GM13976 (cell line): ENCODE data around the gene KCTD5.

ENCODE experiments used
- DNase-seq: peaks from one replicate; pipeline ENCODE4 v3.0.0; 2012; ENCODE audit warnings: low spot score
- CTCF ChIP-seq: IDR thresholded peaks from 2 replicates; pipeline ENCODE4 v1.5.1; 2012; ENCODE audit warnings: borderline replicate concordance, mild to moderate bottlenecking; ENCODE audit not compliant: insufficient read depth; ENCODE audit errors: extremely low read depth, missing control alignments, control extremely low read depth
- in situ Hi-C: fragments of 300-500 bp; cut with MboI; formaldehyde crosslinking; loops from one replicate; pipeline ENCODE4 v1.12.0; 2022; ENCODE audit warnings: low sequenced_read_pairs, mixed read lengths, inconsistent platforms; ENCODE audit not compliant: unreplicated experiment

Gene KCTD5

DNA sequence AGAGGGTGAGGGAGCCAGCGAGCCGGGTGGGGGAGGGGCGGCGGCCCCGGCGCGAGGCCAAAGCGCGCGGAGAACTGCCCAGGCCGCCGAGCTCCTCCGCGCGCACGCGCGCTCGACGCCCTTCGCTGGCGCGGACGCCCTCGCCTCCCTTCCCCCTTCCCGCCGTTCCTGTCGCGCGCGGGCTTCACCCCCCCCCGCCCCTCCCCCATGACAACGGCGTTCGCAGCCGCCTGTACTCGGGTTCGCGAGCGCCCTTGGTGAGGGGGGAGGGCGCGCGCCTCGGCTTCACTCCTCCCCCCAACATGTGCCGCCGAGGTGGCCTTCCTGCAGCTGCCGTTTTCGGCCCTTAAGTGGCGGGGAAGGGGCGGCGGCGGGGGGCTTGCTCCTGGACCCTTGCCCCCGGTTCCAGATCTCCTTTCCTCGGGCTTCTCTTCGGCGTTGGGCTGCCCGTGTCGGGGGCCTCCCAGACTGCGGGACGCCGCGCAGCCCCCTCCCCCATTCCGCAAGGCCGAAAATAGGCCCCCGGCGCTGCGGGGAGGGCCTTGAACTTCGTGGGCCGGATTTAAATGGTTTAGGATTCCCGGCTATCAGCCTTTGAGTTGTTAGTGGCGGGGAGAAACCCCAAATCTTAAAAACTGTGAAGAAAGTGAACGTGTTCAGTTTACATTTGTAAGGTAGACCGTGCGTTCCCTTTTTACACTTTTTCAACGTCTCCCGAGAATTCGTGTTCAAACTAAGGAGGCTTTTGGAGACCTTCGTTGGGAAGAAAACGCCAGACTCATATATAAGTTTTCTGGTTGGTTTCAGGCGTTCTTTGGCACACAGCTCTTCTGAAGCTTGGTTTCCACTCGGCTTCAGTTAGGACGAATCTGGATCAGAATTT, 70.8 kb downstream of the KCTD5 start:
- TF ChIP-seq CTCF = no peak
- peak; percentile 88 for DNase-seq
- in situ Hi-C loops = no loop called here

DNA sequence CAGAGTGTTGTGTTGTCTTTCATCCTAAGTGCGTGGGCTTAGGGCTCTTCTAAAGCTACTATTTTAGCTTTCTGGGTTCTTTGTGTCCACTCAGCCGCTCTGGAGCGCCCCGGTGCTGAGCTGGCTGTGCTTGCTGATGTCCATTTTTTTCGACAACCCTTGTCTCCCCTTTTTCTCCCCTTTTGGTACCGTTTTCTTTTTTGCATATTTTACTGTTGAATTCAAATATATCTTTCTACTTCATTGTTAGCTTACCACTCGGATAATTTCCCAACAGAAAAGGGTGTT, 71.4 kb downstream of the KCTD5 start:
- no peak for DNase-seq
- in situ Hi-C loops = no loop called here
- no peak for TF ChIP-seq CTCF

- in situ Hi-C loops = no loop called here
- no peak for TF ChIP-seq CTCF
- DNase-seq = no peak
Measured at GRCh38 chr16:2755158-2755557, 72.8 kb downstream of the KCTD5 start.

DNA sequence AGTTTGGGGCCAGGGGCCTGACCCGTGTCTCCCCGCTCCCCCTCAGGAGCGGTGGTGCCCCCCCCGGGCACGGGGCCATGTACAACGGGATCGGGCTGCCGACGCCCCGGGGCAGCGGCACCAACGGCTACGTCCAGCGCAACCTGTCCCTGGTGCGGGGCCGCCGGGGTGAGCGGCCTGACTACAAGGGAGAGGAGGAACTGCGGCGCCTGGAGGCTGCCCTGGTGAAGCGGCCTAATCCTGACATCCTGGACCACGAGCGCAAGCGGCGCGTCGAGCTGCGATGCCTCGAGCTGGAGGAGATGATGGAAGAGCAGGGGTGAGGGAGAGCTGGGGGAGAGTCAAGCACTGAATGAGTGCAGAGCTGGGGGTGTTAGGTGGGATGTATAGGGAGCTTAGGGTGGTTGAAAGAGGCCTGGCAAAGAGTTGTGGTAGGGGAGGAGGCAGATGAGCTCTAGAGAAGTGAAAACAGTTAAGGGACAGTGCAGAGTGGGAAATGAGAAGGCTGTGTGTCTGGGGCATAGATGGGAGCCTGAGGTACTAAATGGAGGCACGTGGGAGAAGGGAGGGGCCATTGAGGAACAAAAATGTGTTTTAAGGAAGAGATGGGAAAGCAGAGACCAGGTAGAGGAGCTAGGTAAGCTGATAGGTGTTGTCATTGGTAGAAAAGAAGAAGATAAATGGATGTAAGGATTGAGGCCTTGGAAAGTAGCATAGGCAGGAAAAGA, 74.1 kb downstream of the KCTD5 start:
- in situ Hi-C loops = no loop called here
- DNase-seq = no peak
- TF ChIP-seq CTCF = no peak

GRCh38 chr16:2757344-2757743, 75.0 kb downstream of the KCTD5 start:
- TF ChIP-seq CTCF = no peak
- no peak for DNase-seq
- in situ Hi-C loops = no loop called here
